GM10248 (cell line): ENCODE results near the gene HMGXB3.
A peak's percentile ranks its signal among the peaks of the same experiment; 100 is the strongest.

ENCODE experiments used
- CTCF ChIA-PET: fragments of 300-600 bp; sonication (Branson Sonifier 250); formaldehyde crosslinking; extraction: SDS; loops from one replicate; lab custom pipeline; 2021; ENCODE audit warnings: antibody characterized with exemption; lab: Yijun Ruan, JAX
- POLR2A ChIA-PET: fragments of 350-650 bp; sonication (Branson Sonifier 250); formaldehyde crosslinking; extraction: SDS; loops from one replicate; lab custom pipeline; 2020; ENCODE audit warnings: antibody characterized with exemption; lab: Yijun Ruan, JAX
- DNase-seq: peaks from one replicate; pipeline ENCODE4 v3.0.0; 2012; ENCODE audit errors: extremely low spot score
- TF ChIP-seq, protein P1 (sequence below): IDR thresholded peaks from 2 replicates; pipeline ENCODE4 v1.5.1; 2012; ENCODE audit warnings: mild to moderate bottlenecking, low read depth; ENCODE audit errors: extremely low read depth, missing control alignments, control extremely low read depth

Gene HMGXB3

DNA sequence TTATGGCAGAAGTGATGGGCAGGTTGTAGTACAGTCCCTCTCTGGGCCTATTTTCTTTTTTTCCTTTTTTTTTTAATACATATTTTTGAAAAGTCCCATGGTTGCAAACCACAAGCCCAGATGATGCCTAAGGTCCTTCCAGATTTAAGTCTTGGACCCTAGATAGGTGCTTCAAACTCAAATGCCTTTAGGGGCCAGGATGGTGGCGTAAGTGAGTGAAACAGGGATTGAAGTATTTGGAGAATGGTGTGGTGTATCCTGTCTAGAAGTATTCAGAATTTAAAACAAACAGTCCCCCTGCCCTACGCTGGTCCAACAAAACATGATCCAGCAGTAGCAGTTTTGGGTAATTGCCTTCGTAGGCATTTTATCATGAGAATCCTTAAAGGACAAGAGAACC, 2.3 kb upstream of the HMGXB3 start:
- no peak for DNase-seq
- POLR2A ChIA-PET = no interaction called here
- CTCF ChIA-PET = interaction anchor here (3.2 kb wide), 1 partner anchor 8 kb away, joined by 25 read pairs; no protein-coding TSS in a partner anchor
- TF ChIP-seq, protein P1, sequence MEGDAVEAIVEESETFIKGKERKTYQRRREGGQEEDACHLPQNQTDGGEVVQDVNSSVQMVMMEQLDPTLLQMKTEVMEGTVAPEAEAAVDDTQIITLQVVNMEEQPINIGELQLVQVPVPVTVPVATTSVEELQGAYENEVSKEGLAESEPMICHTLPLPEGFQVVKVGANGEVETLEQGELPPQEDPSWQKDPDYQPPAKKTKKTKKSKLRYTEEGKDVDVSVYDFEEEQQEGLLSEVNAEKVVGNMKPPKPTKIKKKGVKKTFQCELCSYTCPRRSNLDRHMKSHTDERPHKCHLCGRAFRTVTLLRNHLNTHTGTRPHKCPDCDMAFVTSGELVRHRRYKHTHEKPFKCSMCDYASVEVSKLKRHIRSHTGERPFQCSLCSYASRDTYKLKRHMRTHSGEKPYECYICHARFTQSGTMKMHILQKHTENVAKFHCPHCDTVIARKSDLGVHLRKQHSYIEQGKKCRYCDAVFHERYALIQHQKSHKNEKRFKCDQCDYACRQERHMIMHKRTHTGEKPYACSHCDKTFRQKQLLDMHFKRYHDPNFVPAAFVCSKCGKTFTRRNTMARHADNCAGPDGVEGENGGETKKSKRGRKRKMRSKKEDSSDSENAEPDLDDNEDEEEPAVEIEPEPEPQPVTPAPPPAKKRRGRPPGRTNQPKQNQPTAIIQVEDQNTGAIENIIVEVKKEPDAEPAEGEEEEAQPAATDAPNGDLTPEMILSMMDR = no peak

DNA sequence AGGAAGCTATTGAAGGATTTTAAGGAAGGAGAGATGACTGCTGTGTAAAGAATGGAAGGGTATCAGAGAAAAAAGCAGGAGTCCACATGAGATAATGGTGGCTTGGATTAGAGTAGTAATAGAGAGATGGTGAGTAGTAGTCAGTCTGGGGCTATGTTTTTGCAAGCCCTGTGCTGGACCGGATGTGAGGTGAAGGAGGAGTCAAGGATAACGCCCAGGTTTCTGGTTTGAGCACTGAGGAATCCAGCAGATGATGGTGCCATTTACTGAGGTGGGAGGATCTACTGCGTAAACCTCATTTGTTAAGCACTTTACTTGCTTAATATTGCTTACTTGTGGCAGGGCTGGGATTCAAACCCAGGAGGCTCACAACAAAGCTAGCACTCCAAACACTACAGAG, 1.2 kb upstream of the HMGXB3 start:
- CTCF ChIA-PET = interaction anchor here (1.0 to 3.2 kb wide), 6 partner anchors 9 to 381 kb away, joined by 3 to 25 read pairs (median 5); no protein-coding TSS in a partner anchor
- DNase-seq = no peak
- TF ChIP-seq, protein P1 = no peak
- POLR2A ChIA-PET = interaction anchor here (0.5 to 2.0 kb wide), 3 partner anchors 9 to 494 kb away, joined by 3 to 11 read pairs (median 4); partner anchors contain the start of gene SLC26A2

DNA sequence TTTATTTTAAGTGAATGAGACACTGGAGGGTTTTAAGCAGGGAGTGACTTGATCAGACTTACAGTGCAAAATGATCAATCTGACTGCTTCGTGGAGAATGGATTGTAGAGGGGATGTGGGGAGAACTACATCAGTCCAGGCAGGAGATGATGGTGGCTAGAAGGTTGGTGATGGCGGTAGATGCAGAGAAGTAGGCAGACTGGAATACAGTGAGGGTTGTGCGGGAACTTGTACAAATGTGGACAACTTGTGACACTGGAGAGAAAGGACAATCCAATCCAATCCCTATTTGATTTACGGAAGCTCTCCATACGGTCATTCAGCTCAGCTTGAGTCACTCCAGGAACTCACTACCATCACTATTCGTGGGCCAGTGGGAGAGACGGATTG, 678 bp upstream of the HMGXB3 start:
- no peak for DNase-seq
- POLR2A ChIA-PET = interaction anchor here (0.5 to 2.0 kb wide), 4 partner anchors 9 to 494 kb away, joined by 3 to 11 read pairs (median 4); partner anchors contain the start of gene SLC26A2

DNA sequence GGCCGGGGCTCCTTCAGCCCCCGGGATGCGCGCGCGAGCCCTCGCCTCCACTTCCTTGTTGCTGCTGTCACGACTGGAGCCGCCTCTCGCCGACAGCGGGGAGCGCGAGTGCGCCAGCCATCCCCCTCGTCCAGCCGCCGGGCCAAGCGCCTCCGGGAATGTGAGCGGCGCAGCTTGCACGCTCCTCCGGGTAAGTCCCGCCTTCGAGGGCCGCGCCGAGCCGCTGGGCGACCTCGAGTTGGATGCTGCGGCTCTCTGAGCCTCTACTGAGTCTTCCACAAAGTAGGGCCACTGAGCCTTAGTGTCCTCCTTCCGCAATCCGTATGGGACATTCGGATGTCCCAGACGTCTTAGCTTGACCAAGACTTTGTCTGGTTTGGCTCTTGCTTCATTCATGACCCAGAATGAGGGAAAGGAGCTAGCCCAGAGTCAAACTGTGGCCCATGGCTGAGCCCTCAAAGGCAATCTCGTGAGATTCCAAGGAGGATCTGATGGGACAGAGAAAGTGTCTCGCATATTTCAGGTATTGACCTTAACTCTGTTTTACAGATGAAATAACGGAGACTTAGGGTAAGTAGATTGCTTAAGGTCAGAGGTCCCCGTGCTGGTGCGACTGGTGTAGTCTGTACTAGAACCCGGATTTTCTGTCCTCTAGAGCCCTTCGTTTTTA, 586 bp downstream of the HMGXB3 start:
- DNase-seq = peak; percentile 30
- POLR2A ChIA-PET = interaction anchor here (0.6 to 2.0 kb wide), 3 partner anchors 9 to 1613 kb away, joined by 3 to 11 read pairs (median 7); partner anchors contain the start of gene SLC26A2
- CTCF ChIA-PET = interaction anchor here (2.8 to 3.2 kb wide), 2 partner anchors 10 to 20 kb away, joined by 7 to 25 read pairs; no protein-coding TSS in a partner anchor
- TF ChIP-seq, protein P1 = no peak

More for the DNA sequence above, 678 bp upstream of the HMGXB3 start:
- CTCF ChIA-PET = interaction anchor here (0.6 to 3.2 kb wide), 8 partner anchors 9 to 682 kb away, joined by 3 to 25 read pairs (median 4); no protein-coding TSS in a partner anchor
- TF ChIP-seq, protein P1 = no peak

DNA sequence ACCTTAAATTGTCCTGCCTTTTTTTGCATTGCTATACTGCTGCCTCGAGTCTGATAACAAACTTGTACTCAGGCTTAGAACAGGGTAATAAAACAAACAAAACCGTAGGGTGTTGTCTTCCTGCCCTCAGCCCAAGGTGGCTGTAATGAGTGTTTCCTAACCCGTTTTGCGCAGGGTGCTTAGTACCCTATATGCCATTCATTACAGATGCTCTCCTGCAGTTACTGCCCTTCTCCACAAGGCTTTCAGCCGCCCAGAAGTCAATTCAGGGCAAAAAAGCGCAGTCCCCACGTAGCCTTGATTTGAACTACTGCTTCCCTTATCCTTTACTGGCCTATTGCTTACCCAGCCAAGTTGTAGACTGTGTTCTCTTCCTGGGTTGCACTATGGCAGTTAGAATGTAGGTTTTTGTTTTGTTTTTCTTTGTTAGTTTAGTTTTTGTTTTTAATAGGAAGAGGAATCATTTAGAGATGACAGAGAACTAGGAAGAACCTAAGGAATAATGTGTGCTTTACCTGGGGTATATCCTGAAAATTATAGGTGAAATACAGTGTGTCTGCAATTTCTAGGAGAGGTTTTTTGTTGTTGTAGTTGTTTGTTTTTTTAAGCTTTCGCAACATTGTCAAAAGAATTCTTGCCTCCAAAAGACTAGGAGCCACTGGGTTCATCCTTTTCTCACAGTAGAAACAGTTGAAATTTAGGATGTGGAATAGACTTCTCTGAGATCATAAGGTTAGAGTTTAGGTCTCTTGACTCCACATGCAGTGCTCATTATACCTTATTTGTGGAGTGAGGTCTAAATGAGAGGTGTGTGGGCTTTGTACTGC, 1.3 kb downstream of the HMGXB3 start:
- peak; percentile 75 for DNase-seq
- TF ChIP-seq, protein P1 = peak; percentile 39
- POLR2A ChIA-PET = interaction anchor here (0.6 to 2.0 kb wide), 2 partner anchors 41 to 1614 kb away, joined by 7 to 11 read pairs; partner anchors contain the start of gene SLC26A2
- CTCF ChIA-PET = interaction anchor here (1.1 to 3.2 kb wide), 4 partner anchors 11 to 175 kb away, joined by 3 to 25 read pairs (median 5); no protein-coding TSS in a partner anchor

DNA sequence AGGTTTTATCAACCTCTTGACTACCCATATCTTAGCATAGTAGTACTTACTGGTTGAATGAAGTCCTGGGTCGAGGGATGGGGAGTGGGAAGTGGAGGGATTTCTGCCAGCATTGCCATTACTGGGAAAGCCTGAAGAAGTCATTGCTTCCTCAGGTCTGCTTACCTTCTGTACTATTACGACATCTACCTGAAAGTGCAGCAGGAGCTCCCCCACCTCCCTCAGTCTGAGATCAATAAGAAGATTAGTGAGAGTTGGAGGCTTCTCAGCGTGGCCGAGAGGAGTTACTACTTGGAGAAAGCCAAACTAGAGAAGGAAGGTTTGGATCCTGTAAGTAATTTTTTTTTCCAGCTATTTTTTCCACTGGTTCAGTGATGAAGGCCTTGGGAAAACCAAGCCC, 5.8 kb downstream of the HMGXB3 start:
- TF ChIP-seq, protein P1 = no peak
- POLR2A ChIA-PET = no interaction called here
- DNase-seq = no peak
- CTCF ChIA-PET = interaction anchor here (0.9 to 4.8 kb wide), 6 partner anchors 9 to 154 kb away, joined by 3 to 33 read pairs (median 4); no protein-coding TSS in a partner anchor
